SH-SY5Y (cell line): ENCODE measurements around the gene LRIT3.

Experiments
- GATA2 ChIP-seq: IDR thresholded peaks from 2 replicates; pipeline ENCODE4 v1.6.1; 2011; ENCODE audit warnings: mild to moderate bottlenecking, low read depth, low read length
- GATA3 ChIP-seq: IDR thresholded peaks from 2 replicates; pipeline ENCODE4 v1.6.1; 2011; ENCODE audit warnings: low read depth, mild to moderate bottlenecking, low read length, moderate library complexity

DNA sequence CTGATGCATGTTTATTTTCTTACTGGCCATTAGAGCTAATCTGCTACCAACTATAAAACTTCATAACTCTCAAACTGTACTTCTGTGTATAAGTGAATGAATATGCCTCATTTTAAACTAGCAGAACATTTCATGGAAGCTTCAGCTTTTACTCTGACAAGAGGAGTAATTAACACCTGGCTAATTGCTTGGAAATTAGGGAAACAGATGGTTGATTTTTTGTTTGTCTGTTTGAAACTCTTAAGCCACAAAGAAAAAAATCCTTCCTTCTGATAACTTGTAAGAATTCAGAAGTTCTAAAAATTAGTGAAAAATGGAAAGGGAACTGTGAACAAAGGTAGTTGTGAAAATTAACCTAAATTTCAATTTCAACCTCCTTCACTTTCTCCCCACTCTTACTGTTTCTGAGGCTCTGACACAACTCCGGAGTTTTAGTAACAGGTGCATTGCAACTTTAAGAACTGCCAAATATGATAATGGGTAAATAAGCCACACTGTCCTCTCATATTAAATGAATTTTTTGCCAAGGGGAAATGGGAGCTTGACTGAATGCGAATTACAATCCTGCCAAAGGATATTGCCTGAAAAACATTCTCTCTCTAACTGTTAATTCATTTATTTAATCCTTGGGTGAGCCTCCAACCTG is 65.8 kb downstream of the LRIT3 start:
- no peak for TF ChIP-seq GATA3
- no peak for TF ChIP-seq GATA2
